RWPE2 (cell line): ENCODE data around the gene BRAF.
"Not testable (repeated sequence)": the region's sequence is repeated elsewhere in the genome, so short reads cannot be mapped to it uniquely, and the experiment has no call there.

Experiments used
- ATAC-seq: fragments of 200-7000 bp; cut with Tn5 transposase; 3 replicates; pipeline ENCODE4 v1.9.1; 2021; ENCODE audit warnings: low read depth
- DNase-seq: peaks from one replicate; pipeline ENCODE4 v3.0.0-alpha.2; 2020; ENCODE audit warnings: low spot score
- H3K27ac ChIP-seq: fragments of 450-650 bp; 2 replicates; pipeline ENCODE4 v1.5.1; 2017; ENCODE audit warnings: mild to moderate bottlenecking; ENCODE audit not compliant: poor library complexity, severe bottlenecking
- H3K27me3 ChIP-seq: fragments of 250-450 bp; sonication (Bioruptor Pico); 2 replicates; pipeline ENCODE4 v1.5.1; 2021; ENCODE audit warnings: mild to moderate bottlenecking, moderate library complexity; ENCODE audit not compliant: insufficient read depth, poor library complexity, severe bottlenecking
- H3K36me3 ChIP-seq: fragments of 250-450 bp; sonication (Bioruptor Pico); 2 replicates; pipeline ENCODE4 v1.5.1; 2020; ENCODE audit warnings: low read depth, mild to moderate bottlenecking, moderate library complexity
- H3K4me1 ChIP-seq: fragments of 250-450 bp; sonication (Bioruptor Pico); 2 replicates; pipeline ENCODE4 v1.5.1; 2021; ENCODE audit warnings: mild to moderate bottlenecking, moderate library complexity; ENCODE audit not compliant: insufficient read depth, poor library complexity, severe bottlenecking
- H3K4me3 ChIP-seq: fragments of 250-450 bp; sonication (Bioruptor Pico); 2 replicates; pipeline ENCODE4 v1.5.1; 2021; ENCODE audit warnings: mild to moderate bottlenecking, moderate library complexity; ENCODE audit not compliant: severe bottlenecking
- H3K9me3 ChIP-seq: fragments of 250-450 bp; sonication (Bioruptor Pico); 2 replicates; pipeline ENCODE4 v1.5.1; 2021; ENCODE audit warnings: mild to moderate bottlenecking, moderate library complexity; ENCODE audit not compliant: severe bottlenecking
- TF ChIP-seq, protein P1 (sequence below): fragments of 450-650 bp; IDR thresholded peaks from one replicate; pipeline ENCODE4 v1.5.1; 2017; ENCODE audit warnings: mild to moderate bottlenecking, moderate library complexity; ENCODE audit not compliant: poor library complexity, severe bottlenecking

The BRAF gene

GRCh38 chr7:140828741-140829140 lies 96.0 kb downstream of the BRAF start:
- no peak for ATAC-seq
- TF ChIP-seq, protein P1, sequence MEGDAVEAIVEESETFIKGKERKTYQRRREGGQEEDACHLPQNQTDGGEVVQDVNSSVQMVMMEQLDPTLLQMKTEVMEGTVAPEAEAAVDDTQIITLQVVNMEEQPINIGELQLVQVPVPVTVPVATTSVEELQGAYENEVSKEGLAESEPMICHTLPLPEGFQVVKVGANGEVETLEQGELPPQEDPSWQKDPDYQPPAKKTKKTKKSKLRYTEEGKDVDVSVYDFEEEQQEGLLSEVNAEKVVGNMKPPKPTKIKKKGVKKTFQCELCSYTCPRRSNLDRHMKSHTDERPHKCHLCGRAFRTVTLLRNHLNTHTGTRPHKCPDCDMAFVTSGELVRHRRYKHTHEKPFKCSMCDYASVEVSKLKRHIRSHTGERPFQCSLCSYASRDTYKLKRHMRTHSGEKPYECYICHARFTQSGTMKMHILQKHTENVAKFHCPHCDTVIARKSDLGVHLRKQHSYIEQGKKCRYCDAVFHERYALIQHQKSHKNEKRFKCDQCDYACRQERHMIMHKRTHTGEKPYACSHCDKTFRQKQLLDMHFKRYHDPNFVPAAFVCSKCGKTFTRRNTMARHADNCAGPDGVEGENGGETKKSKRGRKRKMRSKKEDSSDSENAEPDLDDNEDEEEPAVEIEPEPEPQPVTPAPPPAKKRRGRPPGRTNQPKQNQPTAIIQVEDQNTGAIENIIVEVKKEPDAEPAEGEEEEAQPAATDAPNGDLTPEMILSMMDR = no peak
- H3K27ac ChIP-seq = no peak overlapping the region

GRCh38 chr7:140817383-140817782 lies 107.3 kb downstream of the BRAF start:
- not testable (repeated sequence) for ATAC-seq, DNase-seq, H3K36me3 ChIP-seq, H3K27me3 ChIP-seq, H3K9me3 ChIP-seq, H3K4me3 ChIP-seq, H3K27ac ChIP-seq, H3K4me1 ChIP-seq

More at GRCh38 chr7:140828741-140829140, 96.0 kb downstream of the BRAF start:
- peaks cover 4% of the 10 kb centered on the region for H3K36me3 ChIP-seq
- H3K4me3 ChIP-seq = no peak overlapping the region
- no peaks in the 10 kb centered on the region for H3K4me1 ChIP-seq
- no peaks in the 10 kb centered on the region for H3K9me3 ChIP-seq
- DNase-seq = no peak
- no peaks in the 10 kb centered on the region for H3K27me3 ChIP-seq

DNA sequence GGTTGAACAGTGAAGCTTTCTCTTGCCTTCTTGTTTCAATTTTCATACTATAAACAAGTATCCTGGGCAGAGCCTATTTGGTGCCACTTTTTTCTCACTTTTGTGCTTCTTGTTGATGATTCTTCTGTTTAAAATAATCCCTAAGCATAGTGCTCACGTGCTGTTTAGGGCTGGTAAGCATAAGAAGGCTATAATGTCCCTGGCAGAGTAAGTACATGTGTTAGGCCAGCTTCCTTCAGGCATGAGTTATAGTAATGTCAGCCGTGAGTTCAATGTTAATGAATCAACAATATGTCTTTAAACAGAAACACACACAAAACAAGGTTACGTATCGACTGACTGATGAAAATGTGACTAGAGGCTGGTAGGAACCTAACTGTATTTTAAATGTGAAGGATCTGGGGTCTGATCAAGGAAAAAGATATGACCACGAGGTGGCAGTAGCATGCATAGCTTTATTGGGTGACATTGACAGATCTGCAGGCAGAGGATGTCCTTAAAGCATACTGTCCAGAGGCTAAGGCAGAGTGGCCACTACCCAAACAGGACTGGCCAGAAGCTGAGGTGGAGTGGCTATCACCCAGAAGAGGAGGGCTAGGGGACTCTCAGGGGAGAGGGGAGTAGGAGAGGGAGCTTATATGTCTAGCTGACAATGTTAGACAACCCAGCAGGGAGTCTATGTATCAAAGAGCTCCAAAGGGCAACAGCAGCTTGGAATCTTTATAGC lies 113.7 kb downstream of the BRAF start:
- Histone ChIP-seq H3K9me3 (no peaks in the 10 kb centered on the region), H3K4me3 (no peak overlapping the region), H3K27ac (no peak overlapping the region), H3K4me1 (no peaks in the 10 kb centered on the region), H3K27me3 (no peaks in the 10 kb centered on the region), H3K36me3 (peaks cover 6% of the 10 kb centered on the region; the same call in 1 of the 2 replicates)
- DNase-seq = no peak
- peak; percentile 91 for ATAC-seq
- TF ChIP-seq, protein P1 = peak; percentile 87

GRCh38 chr7:140810385-140810784 lies 114.3 kb downstream of the BRAF start:
- no peak for DNase-seq

DNA sequence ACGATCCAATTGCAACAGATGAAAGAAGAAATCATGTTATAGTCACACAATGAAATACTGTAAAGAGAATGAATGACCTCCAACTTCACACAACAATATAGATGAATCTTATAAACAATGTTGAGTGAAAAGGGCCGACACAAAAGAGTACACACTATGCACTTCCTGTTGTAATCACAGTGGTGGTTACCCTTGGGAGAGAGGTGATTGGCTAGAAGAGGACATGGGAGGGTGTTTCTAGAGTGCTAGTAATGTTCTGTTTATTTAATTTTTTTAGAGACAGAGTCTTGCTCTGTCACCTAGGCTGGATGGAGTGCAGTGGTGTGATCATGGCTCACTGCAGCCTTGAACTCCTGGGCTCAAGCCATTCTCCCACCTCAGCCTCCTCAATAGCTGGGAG lies 145.8 kb downstream of the BRAF start:
- TF ChIP-seq, protein P1 = no peak
- ATAC-seq (no peak), DNase-seq (no peak)
- Histone ChIP-seq H3K27me3 (no peaks in the 10 kb centered on the region), H3K4me3 (no peak overlapping the region), H3K27ac (no peak overlapping the region), H3K9me3 (no peaks in the 10 kb centered on the region), H3K4me1 (no peaks in the 10 kb centered on the region), H3K36me3 (peaks cover 59% of the 10 kb centered on the region)

More at GRCh38 chr7:140810385-140810784, 114.3 kb downstream of the BRAF start:
- TF ChIP-seq, protein P1 = no peak
- no peak for ATAC-seq
- Histone ChIP-seq H3K27me3 (no peaks in the 10 kb centered on the region), H3K4me3 (no peak overlapping the region), H3K9me3 (no peaks in the 10 kb centered on the region), H3K27ac (no peak overlapping the region), H3K4me1 (no peaks in the 10 kb centered on the region), H3K36me3 (peaks cover 6% of the 10 kb centered on the region; the same call in 1 of the 2 replicates)
